NCI-H1694 treated with DMSO at 0.1 percent for 48 hours (cell line): ENCODE data around the gene BABAM2.
"Not testable (repeated sequence)": the region's sequence is repeated elsewhere in the genome, so short reads cannot be mapped to it uniquely, and the experiment has no call there.

ENCODE experiments used
- DNase-seq: peaks from one replicate; lab custom pipeline; 2025; lab: John Stamatoyannopoulos, UW

Gene BABAM2

DNA sequence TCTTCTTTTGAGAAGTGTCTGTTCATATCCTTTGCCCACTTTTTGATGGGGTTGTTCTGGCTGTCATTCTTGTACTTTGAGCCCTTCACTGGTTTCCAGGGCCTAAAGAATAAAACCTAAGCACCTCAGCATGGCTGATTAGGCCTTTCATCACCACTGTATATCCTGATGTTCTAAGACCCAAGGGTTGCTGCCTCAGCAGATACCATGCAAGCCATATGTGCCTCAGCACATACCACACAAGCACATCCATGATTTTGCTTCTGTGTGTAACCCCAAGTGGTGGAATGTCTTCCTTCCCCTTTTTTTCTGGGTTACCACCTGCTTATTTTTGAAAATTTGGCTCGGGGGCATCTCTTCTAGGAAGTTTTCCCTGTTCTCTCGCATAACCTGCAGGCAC is 11.7 kb upstream of the BABAM2 start:
- no peak for DNase-seq

DNA sequence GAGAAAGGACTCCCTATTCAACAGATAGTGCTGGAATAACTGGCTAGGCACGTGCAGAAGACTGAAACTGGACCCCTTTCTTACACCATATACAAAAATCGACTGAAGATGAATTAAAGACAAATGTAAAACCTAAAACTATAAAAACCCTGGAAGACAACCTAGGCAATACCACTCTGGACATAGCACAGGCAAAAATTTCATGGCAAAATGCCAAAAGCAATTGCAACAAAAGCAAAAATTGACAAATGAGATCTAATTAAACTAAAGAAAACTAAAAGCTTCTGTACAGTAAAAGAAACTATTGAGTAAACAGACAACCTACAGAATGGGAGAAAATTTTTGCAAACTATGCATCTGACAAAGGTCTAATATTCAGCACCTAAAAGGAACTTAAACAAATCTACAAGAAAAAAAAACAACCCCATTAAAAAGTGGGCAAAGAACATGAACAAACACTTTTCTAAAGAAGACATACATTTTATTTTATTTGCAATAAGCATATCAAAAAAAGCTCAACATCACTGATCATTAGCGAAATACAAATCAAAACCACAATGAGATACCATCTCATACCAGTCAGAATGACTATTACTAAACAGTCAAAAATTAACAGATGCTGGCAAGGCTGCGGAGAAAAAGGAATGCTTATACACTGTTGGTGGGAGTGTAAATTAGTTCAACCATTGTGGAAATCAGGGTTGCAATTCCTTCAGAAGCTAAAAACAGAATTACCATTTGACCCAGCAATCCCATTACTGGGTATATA is 8.5 kb upstream of the BABAM2 start:
- not testable (repeated sequence) for DNase-seq

DNA sequence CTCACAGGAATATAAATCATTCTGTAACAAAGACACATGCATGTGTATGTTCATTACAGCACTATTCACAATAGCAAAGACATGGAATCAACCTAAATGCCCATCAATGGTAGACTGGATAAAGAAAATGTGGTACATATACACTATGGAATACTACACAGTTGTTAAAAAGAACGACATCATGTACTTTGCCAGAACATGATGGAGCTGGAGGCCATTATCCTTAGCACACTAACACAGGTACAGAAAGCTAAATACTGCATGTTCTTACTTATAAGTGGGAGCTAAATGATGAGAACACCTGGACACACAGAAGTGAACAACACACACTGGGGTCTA is 8.0 kb upstream of the BABAM2 start:
- DNase-seq = not testable (repeated sequence)

DNA sequence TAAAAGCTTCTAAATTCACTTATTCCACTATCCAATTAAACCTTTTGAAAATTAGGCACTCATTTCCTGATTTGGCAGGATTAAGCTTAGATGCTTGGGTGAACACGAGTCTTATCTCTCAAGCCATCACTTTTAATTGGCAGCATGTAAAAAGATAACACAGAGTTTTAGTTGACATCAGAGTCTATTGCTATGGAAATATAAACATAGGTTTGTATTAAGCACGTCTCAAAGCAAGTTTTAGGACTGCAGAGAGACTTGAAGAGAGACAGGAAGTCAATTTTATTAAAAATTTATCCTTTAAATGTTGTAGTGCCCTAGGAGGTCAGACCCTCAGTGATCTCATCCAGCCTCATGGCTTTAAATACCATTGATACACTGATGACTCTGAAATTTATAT is 5.9 kb upstream of the BABAM2 start:
- DNase-seq = no peak

DNA sequence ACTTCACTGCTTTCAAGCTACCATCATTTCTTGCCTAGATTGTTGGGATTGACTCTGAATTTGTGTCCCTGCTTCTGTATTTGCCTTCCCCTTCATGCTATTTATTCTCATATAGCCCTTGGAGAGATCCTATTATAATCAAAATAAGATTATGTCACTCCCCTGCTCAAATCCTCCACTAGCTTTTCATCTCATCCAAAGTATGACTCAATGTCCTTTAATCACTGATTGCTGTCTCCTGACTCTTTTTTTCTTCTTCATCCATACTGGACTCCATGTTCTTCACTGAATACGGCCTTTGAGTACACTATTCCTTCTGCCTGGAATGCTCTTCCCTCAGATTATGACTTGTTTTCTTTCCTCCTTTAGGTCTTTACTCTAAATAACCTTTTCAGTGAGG is 5.3 kb upstream of the BABAM2 start:
- no peak for DNase-seq

DNA sequence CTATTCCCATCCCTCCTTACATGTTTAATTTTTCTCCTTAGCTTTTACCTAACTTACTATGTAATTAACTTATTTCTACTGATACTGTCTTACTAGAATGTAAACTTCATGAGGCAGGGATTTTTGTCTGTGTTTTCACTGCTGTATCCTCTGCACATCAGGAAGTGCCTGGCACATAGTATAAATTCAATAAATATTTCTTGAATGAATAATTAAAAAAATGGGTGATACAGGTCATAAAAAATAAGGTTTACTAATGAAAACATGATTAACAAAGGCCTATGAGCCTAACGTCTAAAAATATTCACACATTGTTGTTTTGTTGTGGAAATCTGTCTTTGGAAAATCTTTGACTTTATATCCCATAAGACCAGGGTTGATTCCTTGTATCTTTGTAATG is 4.9 kb upstream of the BABAM2 start:
- DNase-seq = no peak

DNA sequence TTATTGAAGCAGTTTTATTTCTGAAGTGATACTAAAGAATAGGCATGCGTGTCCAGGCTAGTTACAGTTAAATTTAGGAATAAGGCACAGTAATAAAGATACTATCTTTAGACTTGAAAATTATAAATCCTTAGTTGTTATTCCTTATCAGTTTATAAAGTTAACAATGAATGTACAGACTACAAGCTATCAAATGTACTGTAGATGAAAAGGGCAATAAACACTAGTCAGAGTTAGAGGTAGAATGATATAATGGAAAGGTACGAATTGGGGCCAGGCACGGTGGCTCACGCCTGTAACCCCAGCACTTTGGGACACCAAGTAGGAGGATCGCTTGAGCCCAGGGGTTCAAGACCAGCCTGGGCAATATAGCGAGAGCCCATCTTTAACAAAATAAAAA is 4.2 kb upstream of the BABAM2 start:
- DNase-seq = no peak

DNA sequence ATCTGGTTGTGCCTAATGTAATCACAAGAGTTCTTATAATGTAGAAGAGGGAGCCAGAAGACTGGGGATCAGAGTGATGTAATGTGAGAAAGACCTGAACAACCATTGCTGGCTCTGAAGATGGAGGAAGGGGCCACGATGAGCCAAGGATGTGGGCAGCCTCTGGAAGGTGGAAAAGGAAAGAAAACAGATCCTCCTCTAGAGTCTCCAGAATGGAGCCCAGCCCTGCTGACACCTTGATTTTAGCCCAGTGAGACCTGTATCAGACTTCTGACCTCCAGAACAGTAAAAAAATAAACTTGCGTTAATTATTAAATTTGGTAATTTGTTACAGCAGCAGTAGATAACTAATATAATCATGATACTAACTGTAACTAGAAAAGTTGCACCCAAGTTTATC is 3.4 kb upstream of the BABAM2 start:
- no peak for DNase-seq

DNA sequence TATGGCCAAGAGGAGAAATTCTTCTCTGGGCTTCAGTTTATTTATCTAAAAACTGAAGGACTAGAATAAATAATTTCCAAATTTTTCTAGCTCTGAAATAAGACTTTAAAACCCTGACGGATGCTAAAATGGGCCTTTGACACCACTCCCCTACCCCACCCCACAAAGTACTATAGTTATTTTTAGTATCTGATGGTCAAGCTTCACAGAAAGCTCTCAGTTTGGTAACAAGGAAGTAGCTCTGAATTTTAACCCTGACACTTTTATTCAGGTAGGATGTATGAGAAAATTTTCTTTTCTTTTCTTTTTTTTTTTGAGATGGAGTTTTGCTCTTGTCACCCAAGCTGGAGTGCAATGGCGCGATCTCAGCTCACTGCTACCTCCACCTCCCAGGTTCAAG is 2.7 kb upstream of the BABAM2 start:
- no peak for DNase-seq

DNA sequence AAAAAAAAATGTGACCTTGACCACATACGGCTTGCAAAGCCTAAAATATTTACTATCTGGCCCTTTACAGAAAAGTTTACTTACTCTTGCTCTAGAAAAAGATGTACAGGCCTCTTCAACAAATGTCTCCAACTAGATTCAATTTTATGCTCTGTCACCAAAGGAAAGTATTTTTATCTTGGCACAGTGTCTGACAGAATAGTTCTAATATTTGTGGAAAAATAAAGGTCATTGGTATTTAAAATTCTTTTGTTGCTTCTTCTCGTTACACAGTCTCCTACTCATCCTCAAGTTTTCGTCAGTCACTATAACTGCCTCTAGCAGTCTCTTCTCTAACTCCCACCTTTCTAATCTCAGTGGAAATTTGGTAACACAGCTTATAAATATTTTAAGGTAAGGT is 1.7 kb upstream of the BABAM2 start:
- DNase-seq = no peak

DNA sequence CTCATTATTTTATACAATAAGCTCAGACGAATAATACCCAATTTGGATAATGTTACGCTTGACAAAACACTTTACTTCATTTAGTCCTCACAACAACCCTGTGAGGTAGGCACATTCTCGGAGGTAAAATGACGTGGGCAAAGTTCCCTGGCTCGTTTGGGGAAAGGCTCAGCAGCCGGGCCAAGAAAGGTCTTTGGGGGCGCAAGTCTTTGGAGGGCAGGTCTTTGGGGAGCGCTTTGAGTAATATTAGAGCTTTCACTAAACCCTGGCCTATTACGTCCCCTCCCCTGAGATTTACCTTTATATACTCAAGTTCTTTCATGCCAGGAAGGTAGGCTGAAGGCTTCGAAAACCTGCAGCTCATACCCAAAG is 769 bp upstream of the BABAM2 start:
- no peak for DNase-seq

DNA sequence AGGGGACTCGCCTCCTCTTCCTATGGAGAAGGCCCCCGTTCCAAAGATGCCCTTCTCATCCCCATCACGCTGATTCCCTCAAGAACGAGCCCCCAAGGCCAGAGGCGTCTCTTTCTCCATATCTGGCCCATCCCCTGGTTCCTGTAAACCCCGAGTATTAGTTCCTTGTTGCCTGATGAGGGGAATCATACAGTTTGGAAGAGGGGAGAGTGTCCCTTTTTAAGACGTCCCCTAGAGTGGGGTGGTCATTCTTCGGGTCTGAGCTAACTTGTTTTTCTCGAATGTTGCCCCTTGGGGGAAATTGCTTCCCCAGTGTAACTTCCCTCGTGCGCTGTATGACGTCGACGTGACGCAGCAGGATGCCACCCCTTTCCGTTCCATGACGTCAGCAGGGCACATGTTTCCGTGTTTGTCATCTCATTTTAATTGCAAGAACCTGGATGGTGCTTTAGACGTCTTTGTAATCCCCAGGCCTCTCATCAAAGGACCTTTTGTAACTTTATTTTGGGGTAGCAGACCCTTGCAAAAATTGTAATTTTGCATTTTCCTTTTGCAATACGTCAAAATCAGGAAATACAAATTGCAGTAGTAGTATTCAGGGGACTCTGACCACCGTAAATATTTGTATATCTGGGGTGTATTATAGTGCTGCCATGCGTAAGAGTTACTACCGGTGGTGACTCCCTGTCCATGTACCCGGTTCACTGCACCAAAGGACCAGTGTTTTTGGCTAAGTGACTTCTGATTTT is 569 bp downstream of the BABAM2 start:
- no peak for DNase-seq

DNA sequence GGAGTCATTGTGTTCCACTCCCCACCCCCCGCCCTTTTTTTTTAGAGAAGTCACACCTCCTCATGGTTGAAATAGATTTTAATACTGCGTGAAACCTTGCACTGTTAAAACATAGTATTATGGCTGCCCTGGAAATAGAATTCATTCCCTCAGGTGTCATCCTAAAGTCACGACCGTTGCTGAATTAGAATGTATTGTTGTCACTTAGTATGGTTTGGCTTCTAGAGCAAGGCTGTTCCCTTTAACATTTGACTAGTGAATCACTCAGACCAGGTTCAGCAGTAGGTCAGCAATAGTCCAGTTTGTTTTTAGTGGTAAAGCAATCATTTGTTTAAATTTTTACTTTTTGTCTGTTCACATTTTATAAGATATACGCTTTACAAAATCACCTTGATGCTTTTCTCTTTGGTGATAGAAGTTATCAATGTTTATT is 1.2 kb downstream of the BABAM2 start:
- DNase-seq = no peak

DNA sequence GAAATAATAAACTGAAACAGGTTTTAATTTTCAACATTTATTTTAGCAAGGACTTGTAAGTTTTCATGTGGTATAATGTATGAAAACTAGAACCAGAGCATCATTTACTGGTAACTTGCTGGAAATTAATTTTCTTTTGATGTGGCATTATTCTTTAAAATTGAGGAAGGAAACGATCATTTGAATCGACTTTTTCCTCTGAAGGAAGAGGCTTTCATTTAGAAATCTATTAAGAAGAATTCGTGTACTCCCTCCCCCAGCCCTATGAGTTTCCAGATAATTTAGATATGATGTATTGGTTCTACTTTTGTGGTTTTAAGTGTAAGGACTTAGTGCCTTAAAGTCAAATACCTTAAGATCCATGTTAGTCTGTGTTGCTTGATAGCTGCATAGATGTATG is 2.5 kb downstream of the BABAM2 start:
- no peak for DNase-seq

DNA sequence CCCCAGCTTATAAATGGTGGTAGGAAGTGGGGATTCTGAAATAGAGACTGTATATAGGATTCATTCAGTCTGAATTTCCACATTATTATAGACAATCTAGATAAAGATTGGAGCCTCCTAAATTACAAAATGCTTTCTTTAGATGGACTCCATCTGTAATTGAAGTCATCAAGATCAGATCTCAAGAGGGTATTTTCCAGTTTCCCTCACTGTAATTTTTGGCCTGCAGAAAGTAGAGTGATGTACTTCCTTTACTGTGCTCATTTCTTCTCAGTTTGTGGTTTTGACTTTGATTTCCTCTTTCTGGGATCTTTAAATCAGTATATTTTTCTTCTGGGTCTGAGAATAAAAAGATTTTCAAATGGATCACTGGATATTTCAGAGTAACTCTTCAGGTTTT is 7.2 kb downstream of the BABAM2 start:
- no peak for DNase-seq

DNA sequence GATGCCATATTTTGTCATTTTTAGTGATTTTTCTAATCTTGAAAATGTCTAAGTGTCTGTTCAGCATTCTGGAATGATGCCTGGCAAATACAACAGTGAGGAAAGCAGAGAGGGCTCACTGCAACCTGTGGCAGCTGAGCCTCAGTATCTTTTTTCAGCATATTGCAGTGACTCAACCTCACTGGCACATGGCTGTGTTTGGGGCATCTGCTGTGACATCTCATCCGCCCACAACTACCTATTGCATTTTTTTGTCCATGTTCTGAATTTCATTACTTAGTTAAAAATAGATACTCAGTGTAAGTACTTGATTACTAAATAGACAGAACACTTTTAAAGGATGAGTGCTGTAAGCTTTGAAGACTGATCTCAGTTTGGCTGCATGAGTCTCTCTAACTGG is 10.7 kb downstream of the BABAM2 start:
- no peak for DNase-seq

DNA sequence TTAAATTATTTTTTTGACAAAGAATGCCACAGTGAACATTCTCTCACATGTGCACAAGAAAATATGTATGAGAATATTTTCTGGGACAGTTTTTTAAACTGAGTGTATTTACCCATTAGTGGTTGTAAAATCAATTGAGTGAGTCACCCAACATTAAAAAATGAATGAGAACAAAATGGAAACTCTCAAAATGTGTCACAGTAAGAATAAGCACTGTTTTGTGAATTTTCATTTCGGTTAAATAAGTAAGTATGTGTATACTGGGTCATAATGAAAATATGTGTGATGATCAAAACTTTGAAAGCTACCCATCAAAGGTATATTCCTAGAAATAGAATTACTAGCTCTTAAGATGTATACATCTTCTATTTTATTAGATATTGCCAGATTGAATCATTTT is 11.6 kb downstream of the BABAM2 start:
- DNase-seq = no peak

DNA sequence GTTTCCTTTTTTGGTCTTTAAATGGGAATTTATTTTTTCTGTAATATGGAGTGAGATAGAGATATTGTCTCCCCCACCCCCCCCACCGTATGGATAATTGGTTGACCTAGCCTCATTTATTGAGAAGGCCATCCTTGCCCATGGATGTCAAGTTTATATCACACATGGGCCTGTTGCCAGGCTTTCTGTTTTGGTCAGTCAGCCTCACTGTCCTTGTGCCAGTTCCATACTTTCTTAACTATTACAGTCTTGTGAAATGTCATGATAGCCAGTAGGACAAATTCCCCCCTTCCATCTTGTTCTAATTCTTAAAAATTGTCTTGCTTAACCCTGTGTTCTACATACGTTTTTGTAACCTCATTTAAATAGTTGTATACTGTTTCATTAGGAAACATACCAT is 12.5 kb downstream of the BABAM2 start:
- no peak for DNase-seq

DNA sequence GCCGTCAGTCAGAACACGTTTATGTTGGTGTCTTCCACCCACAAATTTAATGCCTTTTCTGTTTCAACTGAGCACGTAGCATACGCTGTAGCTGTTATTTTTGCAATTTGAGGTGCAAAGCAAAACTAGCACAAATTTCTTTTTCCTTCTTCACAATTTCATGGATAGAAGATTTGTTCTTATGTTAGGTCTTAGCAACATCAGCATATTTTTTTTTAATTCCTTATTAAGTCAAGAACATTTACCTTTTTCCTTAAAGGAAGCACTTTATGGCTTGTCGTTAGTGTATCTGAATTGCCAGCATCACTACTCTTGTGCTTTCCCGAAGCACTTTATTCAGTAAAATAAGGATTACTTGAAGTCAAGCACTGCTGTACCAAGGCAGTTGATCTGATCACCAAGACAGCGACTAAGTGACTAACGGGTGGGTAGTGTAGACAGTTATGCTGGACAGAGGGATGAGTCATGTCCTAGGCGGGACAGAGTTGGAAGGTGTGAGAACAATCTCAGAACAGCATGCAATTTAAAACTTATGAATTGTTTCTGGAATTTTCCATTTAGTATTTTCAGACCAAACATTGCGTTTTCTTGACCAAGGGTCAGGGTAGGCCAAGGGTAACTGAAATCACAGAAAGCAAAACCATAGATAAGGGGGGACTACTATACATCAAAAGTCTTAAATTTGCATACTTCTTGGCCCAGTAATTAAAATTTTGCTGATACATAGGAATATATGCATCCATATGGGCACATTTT is 13.3 kb downstream of the BABAM2 start:
- no peak for DNase-seq

DNA sequence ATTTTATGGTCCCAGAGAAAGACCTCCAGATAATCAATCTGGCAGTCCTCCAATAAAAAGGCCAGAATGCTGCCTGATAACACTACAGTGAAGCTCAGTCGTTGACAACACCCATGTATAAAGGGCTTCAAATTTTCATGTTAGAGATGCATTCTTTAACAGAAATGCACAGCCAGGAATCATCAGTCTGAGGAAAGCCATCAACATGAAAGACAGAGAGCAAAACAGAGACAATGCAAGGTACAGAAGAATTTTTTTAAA is 13.8 kb downstream of the BABAM2 start:
- DNase-seq = no peak

DNA sequence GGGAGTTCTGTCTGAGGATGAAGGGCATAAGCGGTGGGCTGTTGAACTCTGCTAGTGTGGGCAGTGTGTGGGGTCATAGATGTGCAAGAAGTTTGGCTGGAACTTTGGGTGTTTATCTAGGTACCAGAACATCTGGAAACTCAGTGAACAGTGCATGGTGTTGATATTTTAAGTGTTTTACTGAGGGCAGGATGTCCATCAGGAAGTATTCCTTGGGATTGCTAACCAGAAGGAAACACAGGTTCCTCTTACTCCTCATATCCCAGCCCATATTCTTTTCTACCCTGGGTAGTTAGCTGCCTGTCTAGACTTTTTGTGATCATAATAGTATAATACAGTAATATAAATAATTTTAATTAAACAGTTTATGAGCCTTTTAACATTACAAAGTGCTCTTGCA is 15.5 kb downstream of the BABAM2 start:
- no peak for DNase-seq

DNA sequence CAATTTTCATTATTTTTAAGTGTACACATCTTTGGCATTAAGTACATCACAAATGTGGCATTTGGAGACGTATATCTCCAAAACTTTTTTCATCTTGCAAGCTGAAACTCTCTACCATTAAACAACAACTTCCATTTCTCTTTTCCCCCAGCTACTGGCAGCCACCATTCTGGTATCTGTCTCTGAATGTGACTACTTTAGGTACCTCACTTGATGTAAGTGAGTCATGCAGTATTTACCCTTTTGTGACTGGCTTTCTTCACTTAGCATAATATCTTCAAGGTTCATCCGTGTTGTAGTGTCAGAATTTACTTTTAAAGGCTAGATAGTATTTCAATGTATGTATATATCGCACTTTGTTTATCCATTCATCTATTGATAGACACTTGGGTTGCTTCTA is 17.0 kb downstream of the BABAM2 start:
- no peak for DNase-seq

DNA sequence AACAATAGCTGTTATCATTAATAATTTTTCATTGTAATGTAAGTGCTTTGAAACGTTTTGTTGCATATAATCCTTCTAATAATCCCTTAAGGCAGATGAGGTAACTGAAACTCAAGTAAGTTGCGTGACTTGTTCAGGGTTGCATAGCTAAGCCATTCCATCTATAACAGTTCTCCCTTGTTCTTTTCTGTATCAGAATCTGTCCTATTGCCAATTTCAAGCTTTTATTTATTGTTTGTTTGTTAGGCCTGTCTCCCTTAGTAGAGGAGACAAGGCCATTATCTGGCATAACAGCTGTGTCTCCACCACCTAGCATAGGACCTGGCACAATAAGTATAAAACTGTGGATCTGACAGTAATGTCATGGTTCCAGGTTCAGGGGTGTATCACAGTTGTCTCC is 19.4 kb downstream of the BABAM2 start:
- no peak for DNase-seq
